Hematopoietic multipotent progenitor cell treated with erythropoietin and hydrocortisone succinate and interleukin-3 and kit ligand, for 6 days (in vitro differentiated cells): ENCODE results near the gene SPATA46.
A peak's percentile ranks its signal among the peaks of the same experiment; 100 is the strongest.

Experiments used
- DNase-seq: peaks from one replicate; pipeline ENCODE4 v3.0.0-alpha.2; 2015

SPATA46 gene

DNA sequence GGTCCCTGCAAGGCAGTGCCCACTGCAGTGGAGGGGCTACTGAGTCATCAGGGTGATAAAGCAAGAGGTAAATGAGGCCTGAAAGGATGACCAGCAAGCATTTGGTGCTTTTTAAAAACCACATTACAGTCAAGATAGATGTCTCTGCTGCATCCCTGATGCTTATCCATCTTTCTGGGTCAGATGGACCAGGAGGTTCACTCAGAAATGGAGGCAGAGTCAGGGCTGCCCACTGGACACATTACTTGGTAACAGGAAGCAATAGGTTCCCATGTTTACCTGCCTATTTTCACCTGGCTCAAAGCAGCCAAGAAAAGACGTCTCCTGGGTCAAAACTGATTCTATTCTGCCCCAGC is 3.6 kb downstream of the SPATA46 start:
- no peak for DNase-seq

GRCh38 chr1:162372159-162373071 is 4.2 kb downstream of the SPATA46 start:
- DNase-seq = peak; percentile 93

DNA sequence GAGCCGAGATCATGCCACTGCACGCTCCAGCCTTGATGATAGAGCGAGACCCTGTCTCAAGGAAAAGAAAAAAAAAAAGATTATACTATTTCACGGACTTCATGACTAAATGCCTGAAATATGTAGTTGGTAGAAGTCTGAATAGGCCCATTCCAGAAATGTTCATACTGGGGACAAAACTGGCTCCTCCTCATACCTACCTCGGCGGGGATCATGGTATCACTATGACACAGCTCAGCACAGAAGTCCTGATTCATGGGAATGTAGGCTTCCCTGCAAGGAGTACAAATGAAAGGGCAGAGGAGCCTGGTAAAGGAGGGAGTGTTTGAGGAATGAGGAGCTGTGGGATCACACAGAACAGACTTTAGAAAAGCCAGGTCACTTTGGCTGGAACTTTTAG is 5.0 kb downstream of the SPATA46 start:
- DNase-seq = no peak

DNA sequence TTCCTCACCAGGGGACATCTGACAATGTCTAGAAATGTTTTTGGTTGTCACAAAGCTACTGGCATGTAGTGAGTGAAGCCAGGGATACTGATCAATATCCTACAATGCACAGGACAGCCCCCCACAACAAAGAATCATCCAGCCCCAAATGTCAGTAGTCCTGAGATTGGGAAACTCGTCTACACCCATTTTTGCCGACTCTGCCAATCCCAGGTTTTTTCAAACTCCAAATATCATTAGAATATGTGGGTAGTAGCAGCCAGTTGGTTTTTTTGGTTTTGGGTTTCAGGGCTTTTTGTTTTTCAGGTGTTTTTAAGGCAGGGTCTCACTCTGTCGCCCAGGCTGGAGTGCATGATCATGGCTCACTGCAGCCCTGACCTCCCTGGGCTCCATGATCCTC is 5.9 kb downstream of the SPATA46 start:
- DNase-seq = no peak

DNA sequence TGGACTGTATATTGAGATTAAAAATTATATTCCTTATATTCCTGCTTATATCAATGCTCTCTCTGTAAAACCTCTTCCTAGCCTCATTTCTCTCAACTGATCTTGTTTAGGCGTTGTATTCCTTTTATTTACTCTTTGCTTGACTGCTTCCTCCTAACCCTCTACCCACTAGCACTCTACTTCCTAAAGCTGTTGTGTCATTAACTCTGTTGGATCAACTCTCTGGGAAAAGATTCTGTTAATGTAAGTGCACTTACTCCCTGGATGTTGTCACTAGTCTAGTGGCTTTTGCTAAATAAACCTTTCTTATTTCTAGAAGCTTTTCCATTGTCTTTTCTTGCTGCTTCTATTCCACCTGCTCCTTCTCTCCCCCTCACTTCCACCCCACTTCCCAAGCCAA is 6.5 kb downstream of the SPATA46 start:
- no peak for DNase-seq

DNA sequence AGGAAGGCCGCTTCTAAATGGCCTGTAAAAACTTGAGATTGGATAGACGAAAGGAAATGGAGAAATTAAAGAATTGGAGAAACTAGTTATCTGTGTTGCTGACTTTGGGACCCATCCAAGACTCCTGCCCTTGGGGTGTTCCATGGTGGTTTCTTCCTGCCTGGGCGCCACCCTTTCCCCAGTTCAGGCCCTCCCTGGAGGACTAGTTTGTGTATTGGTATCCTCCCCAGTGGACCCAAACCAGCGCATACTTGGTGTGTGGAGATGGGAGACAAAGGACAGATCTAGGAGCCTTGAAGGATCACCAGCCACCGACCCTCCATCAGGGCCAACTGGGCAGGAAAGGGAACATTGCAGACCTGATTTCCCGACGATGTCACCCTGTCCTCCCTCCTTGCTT is 7.1 kb downstream of the SPATA46 start:
- DNase-seq = no peak

GRCh38 chr1:162368451-162368850 is 8.2 kb downstream of the SPATA46 start:
- DNase-seq = no peak

GRCh38 chr1:162367772-162368171 is 8.9 kb downstream of the SPATA46 start:
- no peak for DNase-seq

GRCh38 chr1:162367073-162367472 is 9.6 kb downstream of the SPATA46 start:
- no peak for DNase-seq

DNA sequence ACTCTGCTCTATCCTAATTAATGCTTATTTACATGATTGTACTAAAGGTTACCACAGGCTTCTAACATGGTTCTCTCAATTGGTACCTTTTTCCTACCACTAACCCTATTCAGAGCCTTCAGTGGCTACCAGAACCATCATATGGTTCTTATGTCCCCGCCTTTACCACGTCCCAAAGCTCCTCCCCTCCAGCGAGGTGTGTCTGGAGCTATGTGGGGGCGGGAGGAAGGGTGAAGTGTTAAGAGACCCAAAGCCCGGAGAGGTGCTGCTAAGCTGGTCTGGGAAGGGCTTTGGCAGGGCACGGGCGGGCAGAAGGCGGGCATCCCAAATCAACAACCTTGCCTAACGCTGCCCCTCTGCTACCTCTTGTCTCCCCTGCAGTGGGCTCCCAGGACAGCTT is 10.0 kb downstream of the SPATA46 start:
- no peak for DNase-seq

- DNase-seq = no peak
These were observed 10.5 kb downstream of the SPATA46 start for GRCh38 chr1:162366149-162366548.

DNA sequence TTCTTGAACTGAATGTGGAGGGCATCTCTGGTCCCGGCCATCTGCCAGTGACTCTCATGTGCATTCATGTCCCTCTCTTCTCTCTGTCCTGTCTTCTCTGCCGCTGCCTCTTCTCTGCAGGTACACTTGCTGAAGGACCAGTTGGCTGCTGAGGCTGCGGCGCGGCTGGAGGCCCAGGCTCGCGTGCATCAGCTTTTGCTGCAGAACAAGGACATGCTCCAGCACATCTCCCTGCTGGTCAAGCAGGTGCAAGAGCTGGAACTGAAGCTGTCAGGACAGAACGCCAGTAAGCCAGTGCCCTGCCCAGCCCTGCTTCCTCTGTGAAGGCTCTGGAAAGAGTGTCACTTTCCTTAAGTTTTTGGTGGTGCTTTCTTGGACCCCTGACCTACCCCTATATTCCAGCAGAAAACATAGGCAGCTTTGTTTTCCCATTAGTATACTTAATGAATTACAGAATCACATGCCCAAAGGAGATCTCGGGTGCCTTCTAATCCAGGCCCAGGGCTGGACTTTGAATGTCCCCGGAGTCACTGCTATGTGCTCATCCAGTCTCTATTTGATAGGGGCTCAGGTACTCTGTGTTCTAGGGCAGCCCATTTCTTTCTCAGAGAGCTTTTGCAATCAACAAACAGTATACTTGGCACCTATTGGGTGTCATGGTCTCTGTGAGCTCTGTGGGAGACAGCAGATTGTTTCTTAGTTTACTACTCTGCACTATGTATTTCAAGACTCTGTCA is 11.2 kb downstream of the SPATA46 start:
- no peak for DNase-seq

DNA sequence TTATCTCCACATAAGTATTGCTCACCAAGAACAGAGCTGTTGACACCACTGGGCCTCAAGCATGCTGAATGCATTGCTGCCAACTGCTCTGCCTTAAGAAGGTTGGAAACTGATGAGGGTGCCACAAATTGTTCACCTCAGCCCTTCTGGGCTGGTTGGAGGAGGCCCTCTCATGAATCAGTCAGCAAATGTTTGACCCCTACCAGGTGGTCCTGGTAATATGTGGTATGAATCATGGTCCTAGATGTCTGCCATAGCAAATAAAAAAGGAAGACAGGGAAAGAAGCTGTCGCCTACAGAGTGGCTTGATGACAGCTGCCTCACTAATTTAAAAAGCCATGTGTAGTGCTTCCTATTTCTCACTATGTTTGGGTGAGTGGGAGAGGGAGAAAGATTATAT is 12.2 kb downstream of the SPATA46 start:
- no peak for DNase-seq

DNA sequence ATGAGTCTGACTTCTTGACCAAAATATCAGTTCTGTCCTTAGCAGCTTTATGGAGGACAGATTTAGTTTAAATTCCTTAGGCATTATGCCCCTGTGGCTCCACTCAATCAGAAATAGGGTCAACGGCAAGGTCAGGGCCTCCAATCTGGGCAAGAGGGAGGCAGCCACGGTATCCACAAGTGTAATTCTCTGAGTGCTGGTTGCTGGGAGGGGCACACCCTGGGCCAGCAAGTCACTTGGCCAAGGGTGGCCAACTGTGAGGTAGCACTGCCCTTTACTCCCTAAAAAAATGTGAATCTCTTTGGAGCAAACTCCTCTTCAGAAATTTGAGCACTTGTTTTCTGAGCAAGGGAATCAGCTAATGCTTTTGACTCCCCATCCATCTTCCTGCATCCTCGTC is 12.8 kb downstream of the SPATA46 start:
- no peak for DNase-seq

- DNase-seq = no peak
These were observed 15.3 kb downstream of the SPATA46 start for GRCh38 chr1:162361349-162361748.

DNA sequence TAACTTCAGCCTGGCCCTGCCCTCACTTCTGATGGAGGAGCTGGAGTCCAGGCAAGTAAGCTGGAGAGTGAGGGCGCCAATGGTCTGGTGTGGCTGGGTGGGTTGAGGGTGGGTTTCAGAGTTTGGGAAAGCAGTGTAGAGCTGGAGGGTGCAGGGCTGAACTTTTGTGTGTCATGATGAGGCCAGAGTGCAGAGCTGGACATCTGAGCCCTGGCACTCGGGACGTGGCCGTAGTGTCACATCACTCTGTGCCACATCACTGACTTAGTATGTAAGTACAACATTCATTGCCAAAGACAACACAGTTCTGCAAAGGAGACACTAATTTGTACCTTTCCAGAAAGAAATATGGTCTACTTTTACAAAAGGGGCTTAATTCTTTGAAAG is 15.8 kb downstream of the SPATA46 start:
- no peak for DNase-seq

- DNase-seq = no peak
These were observed 16.3 kb downstream of the SPATA46 start for GRCh38 chr1:162360237-162360873.

DNA sequence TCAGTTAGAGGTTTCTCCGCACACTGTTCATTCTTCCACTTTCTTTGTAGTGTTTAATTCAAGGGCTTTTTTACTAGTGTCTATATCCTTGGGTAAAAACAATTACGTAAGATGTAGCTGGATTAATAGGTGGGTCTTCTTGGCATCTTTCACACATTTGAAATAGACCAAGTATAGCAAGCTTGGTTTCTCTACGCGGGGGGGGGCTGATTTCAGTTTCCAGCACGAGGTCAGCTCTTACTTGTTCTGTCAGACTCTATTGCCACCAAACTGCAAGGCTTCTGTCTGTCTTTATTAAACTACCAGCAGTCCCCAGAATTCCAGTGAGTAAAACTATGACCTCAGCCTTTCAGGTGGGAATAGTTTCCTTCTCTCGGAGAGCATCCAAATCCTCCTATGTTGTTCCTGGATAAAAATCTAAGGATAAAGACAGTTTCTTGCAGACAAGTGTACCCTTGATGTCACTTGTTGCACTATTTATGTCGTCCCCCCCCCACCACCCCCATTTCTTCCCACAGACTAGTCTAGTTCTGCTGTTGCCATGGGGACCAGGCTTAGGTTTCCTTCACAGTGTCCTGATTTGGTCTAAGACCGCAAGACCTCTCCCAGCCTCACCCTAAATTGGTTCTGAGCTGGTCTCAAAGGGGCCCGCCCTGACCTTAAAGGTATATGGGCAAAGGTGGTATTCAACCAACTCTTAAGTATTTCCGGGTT is 17.0 kb downstream of the SPATA46 start:
- DNase-seq = no peak

DNA sequence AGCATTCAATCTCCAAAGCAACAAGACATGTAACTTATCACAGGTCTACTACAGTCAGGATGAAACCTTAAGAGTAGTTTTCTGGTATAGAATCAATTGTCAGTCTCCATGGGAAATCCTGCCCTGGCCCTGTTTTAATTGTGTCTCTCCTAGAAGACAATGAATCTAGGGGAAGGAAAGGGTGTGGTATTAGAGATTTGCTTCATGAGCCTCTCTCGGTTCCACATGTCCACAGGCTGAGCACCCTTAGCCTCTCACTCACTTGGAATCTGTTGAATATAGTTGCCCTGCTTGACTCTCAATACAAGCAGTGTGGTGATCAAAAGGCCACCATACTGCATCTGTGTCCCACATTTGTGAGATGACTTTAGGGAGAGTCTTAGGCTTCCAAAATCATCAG is 17.7 kb downstream of the SPATA46 start:
- no peak for DNase-seq

- peak; percentile 79 for DNase-seq
These were observed 18.9 kb downstream of the SPATA46 start for GRCh38 chr1:162357681-162358266.

DNA sequence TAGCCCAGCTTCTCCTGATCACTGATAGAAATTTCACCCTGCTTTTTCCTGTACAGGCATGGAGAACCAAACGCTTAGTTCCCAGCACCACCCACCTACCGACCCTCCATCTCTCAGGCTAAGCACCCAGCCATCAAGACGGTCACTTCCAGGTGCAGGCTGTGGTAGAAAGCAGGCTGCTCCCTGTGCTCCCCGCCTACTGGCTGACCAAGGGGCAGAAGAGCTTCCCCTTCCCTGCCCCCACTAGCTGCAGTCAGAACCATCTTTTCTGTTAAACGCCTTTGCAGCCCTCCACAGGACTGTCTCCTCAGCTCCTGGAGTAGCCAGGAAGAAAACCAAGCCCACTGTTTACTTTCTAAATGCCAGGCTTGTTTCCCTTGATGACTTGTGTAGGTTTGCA is 23.0 kb downstream of the SPATA46 start:
- DNase-seq = no peak

DNA sequence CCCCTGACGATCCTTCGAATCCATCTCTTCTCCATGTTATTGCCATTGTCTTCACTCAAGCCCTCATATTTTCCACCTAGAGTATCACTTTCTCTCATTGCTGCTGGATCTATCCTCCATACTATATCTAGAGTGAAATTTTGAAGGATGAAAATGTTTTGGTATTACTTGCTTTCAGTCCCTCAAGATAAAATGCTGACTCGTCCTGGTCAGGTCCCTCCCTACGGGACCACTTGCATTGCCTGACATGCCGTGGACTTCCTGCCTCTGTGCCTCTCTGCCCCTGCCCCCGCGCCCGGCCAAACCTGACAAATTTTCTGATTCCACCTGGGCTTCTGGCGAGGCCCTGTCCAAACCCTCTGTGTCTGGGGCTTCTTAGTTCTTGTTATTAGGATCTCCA is 23.6 kb downstream of the SPATA46 start:
- peak; percentile 14 for DNase-seq

GRCh38 chr1:162351874-162352273 is 24.8 kb downstream of the SPATA46 start:
- DNase-seq = peak; percentile 24
